Stimulated activated CD4-positive, alpha-beta T cell treated with anti-CD3 and anti-CD28 coated beads, Interleukin-2, amount 100 ng/mL, for 4 hours (primary cell): ENCODE measurements around the gene PLA2G4E.

Experiments
- DNase-seq: peaks from one replicate; pipeline ENCODE4 v3.0.0-alpha.2; 2020; ENCODE audit warnings: low read depth

PLA2G4E gene

DNA sequence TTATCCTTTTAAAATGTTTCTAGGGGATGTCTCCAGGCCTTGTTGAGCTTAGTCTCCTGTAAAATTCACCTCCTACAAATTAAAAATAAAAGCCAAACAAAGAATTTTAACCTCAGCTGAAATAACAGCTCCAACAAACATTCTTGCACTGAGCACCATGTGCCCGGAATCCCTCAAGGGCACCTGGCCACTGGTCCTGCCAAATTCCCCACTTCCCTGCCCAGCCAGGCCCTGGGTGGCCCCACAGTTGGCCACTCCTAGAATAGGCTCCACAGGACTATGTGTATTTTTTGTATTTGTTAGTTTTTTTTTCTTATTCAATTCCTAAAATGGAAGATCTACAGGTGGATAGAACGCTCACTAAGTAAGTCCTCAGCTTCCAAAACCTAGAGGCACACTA is 33.1 kb upstream of the PLA2G4E start:
- DNase-seq, result no peak

DNA sequence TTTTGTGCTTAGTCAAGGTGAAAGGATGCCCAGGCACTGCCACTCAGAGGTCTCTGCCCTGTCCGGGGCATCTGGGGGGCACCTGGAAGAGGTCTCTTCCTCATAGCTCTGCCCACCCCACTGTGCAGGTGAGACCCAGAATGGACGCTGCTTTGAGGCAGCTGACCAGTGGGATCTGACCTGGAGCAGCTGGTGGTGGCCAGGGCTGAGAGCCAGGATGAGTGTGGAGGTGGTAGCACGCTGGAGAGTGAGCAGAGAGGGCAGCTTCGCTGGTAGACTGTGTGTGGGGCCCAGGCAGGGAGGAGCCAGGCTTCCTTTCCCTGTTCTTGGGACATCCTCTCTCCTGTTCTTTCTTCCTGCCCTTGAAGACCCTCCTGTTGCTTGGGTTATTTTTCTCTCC is 32.2 kb upstream of the PLA2G4E start:
- DNase-seq, result no peak

- no peak for DNase-seq
Observed at GRCh38 chr15:42050484-42051255, 29.8 kb upstream of the PLA2G4E start.

GRCh38 chr15:42048821-42049200 is 28.0 kb upstream of the PLA2G4E start:
- DNase-seq, result no peak

- DNase-seq, result no peak
Observed at GRCh38 chr15:42048080-42048820, 27.4 kb upstream of the PLA2G4E start.

GRCh38 chr15:42046597-42046996 is 25.8 kb upstream of the PLA2G4E start:
- DNase-seq, result no peak

DNA sequence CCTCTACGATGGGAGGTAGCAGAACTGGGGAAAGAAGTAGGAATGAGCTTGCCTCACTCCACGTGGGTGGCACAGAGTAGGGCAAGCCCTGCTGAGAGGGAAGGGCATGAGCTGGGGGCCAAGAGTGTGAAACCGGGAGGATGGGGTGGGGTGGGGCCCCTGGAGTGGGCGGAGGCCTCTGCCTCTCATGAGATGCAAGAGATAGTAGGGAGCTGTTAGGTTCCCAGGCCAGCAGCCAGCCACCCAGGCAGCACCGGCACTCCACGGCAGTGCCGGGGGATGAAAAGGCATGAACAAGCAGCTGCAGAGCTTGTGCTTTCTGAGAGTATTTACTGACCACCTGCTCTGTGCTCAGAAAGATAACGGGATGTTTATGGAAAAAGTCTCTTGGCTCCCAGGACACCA is 24.4 kb upstream of the PLA2G4E start:
- DNase-seq, result no peak

DNA sequence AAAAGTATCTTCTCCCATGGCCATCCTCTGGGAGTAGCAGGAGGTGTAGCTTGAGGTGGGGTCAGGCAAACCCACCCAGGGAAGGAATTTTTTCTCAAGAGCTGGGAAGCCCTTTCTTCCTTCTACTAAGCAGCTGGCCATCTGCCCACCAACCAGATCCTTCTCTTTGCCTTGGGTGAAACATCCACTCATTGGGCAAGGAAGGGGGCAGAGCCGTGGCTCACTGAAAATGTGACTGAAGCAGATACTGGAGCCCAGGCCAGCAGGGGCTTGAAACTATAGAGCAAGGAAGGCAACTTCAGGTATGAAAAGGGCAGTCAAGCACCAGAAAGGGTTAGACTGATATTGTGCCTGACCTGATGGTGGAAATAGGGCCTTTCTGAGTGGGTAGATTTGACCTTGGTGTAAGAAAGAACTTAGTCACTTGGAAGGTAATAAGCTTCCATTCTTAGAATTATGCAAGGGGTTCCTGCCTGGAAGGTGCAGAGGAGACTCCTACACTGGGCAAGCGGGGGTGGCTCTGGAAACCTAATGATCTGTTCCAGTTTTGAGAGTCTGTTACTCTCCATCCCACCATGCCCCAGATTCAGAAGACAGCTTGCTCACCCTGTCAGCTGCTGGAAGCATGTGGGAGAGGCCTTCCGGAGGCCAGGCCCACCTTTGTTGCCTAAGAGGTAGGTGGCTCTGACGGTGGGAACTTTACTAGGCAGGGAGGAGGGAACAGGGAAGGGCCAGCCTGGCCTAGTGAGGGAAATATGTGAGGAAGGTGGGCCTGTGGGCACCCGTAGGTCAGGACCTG is 22.0 kb upstream of the PLA2G4E start:
- DNase-seq, result no peak

DNA sequence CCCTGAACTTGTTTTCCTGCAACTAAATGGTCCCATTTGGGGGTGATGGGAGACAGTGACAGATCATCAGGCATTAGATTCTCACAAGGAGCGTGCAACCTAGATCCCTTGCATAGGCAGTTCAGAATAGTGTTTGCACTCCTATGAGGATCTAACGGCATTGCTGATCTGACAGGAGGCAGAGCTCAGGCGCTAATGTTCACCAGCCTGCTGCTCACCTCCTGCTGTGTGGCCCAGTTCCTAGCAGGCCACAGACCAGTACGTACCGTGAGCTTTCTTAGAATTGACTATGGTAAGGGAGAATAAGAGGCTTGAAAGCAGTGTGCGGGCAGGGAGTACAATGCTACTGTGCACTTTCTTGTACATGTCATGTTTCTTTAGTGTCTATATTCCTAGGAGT is 17.6 kb upstream of the PLA2G4E start:
- no peak for DNase-seq

GRCh38 chr15:42037656-42038055 is 16.8 kb upstream of the PLA2G4E start:
- no peak for DNase-seq

DNA sequence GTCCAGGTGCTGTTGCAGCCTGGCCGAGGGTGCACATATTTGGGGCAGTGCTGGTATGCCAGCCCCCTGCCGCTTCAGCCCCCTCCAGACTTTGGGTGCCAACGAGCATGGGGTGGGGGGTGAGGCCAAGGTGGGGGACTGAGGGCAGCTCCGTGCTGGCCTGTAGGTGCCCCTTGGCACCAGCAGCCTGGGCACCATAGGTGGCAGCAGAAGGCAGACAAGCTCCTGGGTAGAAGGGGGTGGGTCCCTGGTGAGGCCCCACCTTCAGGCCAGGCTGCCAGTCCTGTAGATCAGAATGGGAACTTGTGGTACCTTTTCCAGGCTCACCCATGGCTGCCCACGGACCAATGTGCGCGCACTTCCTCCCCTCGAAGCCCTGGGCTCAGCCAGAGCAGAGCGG is 16.1 kb upstream of the PLA2G4E start:
- no peak for DNase-seq

DNA sequence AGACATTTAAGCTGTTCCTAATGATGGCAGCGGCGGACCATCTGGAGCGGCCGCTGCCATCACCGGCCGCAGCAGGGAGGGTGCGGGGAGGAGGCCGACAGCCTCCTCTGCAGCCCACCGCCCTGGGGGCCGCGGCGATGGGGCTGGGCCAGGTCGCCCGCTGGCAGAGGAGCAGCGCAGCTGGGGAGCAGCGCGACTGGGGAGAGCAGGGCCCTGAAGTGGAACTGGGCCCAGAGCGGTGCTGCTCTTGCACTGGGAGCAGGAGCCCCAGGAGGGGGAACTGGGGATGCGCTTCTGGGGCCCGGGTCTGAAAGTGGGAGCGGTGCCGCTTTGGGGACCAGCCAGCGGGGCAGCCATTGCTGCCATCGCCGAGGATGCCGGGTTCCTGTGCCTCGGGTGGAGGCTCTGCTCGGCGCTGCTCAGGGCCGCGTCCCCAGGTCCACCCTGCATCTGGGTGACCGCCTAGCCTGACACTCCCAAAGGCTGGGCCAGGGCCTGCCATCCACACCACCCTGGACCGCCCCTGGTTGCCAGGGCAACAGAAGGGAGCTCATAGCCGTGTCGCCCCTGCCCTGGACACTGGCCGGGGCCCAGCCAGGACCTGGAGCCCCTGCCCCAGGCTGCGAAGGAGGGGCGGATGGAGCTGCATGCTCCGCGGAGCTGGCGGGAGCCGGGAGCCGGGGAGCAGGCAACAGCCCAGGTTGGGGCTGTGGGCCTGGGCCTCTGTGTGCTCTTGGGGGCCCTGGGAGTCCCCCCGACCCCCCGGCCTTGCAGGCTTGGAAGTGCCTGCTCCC is 15.5 kb upstream of the PLA2G4E start:
- no peak for DNase-seq

DNA sequence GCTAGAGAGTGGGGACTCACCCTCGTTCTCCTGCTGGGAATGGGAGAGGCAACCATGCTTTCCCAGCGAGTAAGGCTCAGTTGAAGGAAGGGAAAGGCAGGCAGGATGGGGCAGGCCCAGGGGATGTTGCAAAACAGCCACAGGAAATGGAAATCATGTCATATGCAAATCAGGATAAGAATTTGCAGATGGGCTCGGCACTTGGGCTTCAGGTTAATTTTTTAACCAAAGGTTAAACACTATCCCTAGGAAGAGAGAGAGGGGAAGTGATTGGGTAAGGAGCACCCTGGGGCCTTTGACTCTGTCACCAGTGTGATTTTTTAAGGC is 14.6 kb upstream of the PLA2G4E start:
- DNase-seq, result no peak

DNA sequence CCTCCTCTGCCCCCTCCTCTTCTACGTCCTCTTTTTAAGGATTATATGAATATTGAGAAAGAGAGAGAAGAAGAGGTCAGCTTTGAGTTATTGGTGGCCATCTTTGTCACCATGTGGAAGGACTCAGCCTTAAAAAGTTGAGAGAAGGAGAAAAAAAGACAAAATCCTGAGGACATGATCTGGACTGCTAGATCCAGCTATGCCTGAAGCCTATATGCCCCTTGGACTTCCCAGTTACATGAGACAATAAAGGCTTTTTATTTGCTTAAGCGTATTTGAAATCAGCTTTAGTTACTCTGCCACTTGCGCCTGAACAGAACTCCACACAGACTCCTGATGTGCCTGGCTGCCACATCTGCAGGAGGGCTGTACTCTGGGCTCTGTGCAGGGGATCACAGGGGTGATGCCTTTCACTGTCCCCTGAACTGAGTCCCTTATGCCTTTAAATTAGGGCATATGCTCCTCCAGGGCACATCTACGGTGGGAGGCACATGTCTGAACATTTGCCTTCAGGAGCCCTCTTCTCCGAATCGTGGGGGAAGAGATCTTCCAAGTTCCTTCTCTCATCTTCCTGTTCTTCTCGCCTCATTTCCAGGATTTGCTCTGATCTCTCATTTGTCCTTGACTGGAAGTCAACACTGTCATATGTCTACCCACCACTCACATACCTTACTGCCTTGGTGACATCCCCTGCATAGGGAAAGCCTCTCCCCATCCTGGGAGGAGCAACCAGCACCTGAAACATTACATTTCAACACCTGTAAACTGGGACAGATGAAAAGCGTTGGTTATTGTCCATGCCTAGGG is 14.0 kb upstream of the PLA2G4E start:
- no peak for DNase-seq

DNA sequence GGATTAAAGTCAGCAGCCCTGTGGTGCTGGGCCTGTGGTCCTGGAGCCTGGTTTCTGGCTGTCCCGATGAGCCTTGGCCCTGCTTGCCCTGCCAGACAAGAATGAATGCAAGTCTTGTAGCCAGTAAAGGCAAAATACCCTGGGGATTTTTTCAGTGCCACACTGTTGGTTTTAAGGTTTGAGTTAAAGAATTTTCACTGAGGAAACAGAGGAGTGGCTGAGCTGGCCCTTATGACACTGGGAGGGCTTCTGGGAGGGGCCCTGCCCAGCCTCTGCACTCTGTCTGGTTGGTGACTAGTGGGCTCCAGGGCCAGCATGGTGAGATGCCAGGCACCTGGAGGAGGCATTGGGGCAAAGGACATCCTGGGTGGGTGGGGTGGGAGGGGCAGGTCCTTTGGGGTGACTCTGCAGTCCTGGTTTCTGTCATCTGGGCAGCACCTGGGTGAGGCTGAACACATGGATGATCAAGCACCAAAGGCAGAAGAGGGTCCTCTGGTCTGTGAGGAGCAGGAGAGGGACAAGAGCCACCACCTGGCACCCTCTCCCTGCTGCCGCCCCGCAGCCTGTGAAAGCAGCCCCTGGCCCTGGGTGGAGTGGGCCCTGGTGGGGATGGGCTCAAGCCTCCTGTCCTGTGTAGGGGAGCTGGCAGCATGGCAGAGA is 12.5 kb upstream of the PLA2G4E start:
- no peak for DNase-seq

DNA sequence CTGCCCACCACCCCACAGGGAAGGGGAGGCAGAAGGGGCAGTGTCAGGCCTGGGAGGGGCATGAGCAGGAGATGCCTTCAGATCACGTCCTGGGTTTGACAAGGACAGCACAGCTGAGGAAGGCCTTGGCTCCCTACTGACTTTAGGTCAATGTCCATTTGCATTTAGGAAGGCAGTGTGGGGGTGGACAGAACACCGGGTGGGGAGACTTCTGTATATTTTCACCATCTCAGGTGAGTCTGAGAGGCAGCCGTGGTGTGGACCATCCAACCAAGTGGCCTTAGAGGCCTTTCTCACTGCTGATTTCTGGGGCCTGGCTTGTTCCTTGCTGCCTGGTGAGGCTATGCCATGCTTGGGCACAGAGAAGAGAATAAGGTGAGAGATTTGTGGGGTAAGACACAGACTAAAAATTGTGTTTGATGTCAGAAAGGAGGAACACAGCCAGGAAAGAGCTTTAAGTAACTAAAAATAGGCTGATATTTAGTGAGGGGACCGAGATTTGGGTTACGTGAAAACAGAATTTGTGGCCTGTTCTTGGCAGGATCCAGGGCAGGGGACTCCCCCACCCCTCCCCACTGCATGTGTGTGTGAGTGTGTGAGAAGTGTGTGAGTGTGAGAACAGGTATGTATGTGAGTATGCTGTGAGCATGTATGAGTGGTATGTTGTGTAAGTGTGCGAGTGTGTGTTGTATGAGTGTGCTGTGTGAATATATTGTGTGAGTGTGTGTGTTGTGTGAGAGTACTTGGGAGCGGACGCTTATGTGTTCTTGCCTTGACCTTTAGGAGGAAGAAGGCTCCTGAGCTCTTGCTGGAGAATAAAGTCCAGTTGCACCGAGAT is 11.8 kb upstream of the PLA2G4E start:
- no peak for DNase-seq

DNA sequence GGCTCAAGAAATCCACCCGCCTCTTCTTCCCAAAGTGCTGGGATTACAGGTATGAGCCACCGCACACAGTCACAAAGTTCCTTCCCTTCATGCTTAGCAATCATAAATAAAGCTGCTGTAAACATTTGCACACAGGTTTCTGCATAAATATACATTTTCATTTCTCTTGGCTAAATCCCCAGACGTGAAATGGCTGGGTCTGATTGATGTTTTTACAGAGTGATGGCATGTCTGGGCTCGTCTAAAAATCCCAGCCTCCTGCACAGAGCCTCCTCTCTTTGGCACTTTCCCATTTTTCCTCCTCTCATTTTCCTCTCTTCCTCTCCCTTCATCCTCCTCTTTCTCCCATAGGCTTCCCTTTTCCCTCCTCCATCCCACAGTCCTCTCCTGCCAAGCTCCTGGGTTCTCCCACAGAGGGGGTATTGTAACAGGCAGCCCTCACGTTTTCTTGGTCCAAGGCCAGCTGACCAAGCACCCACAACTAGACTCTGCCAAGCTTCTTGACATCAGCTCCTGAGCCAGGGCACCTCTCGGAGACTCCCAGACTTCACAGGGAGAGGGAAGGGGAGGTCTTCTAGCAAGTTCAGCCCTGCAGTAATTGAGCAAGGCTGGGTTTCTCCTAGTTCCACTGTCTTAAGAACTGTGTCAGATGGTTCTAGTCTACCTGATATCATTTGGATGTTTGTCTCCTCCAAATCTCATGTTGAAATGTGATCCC is 10.5 kb upstream of the PLA2G4E start:
- DNase-seq, result no peak

DNA sequence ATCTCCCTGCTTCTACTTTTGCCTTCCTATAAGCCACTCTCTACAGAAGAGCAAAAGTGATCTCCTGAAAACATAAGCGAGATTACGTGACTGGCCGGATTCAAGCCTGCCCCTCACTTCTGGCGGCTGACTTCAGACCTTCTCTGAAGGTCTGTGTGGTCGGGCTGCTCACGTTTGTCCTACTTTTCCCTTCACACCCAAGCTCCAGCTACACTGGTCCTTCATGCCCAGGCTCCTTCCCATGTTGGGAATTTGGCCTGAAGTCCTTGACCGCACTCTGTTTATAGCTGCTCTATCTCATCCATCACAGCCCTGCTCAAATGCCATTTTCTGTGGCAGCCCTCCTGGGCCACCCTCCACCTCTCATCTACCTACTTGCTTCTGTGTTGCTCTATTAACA is 6.7 kb upstream of the PLA2G4E start:
- no peak for DNase-seq

GRCh38 chr15:42024303-42024702 is 3.5 kb upstream of the PLA2G4E start:
- no peak for DNase-seq
